Endothelial cell (in vitro differentiated cells): ENCODE data around the gene ZDHHC13. TPM values are rescaled to one million over a fixed set of nuclear protein-coding genes. Genes with fewer than 3 reads are reported as not detected.

Experiments used
- DNase-seq: peaks from one replicate; pipeline ENCODE4 v3.0.0; 2021; ENCODE audit warnings: low spot score
- H3K27ac Mint-ChIP-seq: one replicate; pipeline ENCODE4 v1.8.0; 2021; ENCODE audit warnings: mixed read lengths, inconsistent platforms; ENCODE audit not compliant: unreplicated experiment
- H3K27me3 Mint-ChIP-seq: one replicate; pipeline ENCODE4 v1.8.0; 2021; ENCODE audit warnings: mild to moderate bottlenecking, moderate library complexity, mixed read lengths, inconsistent platforms; ENCODE audit not compliant: unreplicated experiment
- H3K36me3 Mint-ChIP-seq: one replicate; pipeline ENCODE4 v1.8.0; 2021; ENCODE audit warnings: mild to moderate bottlenecking, low read depth, mixed read lengths, inconsistent platforms; ENCODE audit not compliant: unreplicated experiment
- H3K4me1 Mint-ChIP-seq: one replicate; pipeline ENCODE4 v1.8.0; 2021; ENCODE audit warnings: mild to moderate bottlenecking, mixed read lengths, inconsistent platforms; ENCODE audit not compliant: unreplicated experiment
- H3K4me3 Mint-ChIP-seq: one replicate; pipeline ENCODE4 v1.8.0; 2021; ENCODE audit warnings: mild to moderate bottlenecking, mixed read lengths, inconsistent platforms; ENCODE audit not compliant: unreplicated experiment
- H3K9me3 Mint-ChIP-seq: one replicate; pipeline ENCODE4 v1.8.0; 2021; ENCODE audit warnings: mixed read lengths, inconsistent platforms; ENCODE audit not compliant: unreplicated experiment
- total RNA-seq: library from RNA; stranded (reverse); fragmentation: NEBNext Ultra II Directional; extraction: Animal tissue kit (Norgen Biotek cat#: 25700); gene quantifications from one replicate; pipeline ENCODE4 v1.2.1, GENCODE V29; 2021; ENCODE audit not compliant: unreplicated experiment
- TF ChIP-seq, protein P1 (sequence below): fragments of 200-600 bp; sonication (generic); IDR thresholded peaks from one replicate; pipeline ENCODE4 v1.5.0; 2021; ENCODE audit warnings: antibody characterized with exemption; ENCODE audit not compliant: unreplicated experiment

Gene ZDHHC13
- total RNA-seq, 1 donor from 2014 or later, result 18.2 TPM

DNA sequence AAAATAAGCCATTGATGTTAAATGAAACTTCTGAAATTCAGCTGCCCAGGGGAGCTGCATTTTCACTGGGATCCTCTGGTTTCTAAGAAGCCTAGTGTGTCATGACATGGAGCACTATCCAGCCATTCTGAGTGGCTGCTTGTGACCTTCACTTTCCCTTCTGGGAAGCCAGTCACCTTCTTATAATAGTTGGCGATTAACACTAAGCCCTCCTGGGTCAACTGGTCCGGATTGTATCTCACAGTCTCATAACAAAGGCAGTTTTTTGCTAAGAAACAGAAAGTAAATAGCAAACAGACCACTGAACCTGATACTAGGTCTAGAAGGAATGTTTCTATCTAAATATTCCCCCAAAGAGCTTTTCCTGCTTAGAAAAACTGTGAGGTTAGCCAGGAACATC is 76.9 kb downstream of the ZDHHC13 start:
- peaks cover 5% of the 10 kb centered on the region for H3K4me1 Mint-ChIP-seq
- H3K9me3 Mint-ChIP-seq, result no peaks in the 10 kb centered on the region
- H3K27me3 Mint-ChIP-seq, result peaks cover 2% of the 10 kb centered on the region
- no peak overlapping the region for H3K27ac Mint-ChIP-seq
- no peak for DNase-seq
- H3K36me3 Mint-ChIP-seq, result no peaks in the 10 kb centered on the region
- TF ChIP-seq, protein P1, sequence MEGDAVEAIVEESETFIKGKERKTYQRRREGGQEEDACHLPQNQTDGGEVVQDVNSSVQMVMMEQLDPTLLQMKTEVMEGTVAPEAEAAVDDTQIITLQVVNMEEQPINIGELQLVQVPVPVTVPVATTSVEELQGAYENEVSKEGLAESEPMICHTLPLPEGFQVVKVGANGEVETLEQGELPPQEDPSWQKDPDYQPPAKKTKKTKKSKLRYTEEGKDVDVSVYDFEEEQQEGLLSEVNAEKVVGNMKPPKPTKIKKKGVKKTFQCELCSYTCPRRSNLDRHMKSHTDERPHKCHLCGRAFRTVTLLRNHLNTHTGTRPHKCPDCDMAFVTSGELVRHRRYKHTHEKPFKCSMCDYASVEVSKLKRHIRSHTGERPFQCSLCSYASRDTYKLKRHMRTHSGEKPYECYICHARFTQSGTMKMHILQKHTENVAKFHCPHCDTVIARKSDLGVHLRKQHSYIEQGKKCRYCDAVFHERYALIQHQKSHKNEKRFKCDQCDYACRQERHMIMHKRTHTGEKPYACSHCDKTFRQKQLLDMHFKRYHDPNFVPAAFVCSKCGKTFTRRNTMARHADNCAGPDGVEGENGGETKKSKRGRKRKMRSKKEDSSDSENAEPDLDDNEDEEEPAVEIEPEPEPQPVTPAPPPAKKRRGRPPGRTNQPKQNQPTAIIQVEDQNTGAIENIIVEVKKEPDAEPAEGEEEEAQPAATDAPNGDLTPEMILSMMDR, result no peak
- H3K4me3 Mint-ChIP-seq, result no peak overlapping the region

DNA sequence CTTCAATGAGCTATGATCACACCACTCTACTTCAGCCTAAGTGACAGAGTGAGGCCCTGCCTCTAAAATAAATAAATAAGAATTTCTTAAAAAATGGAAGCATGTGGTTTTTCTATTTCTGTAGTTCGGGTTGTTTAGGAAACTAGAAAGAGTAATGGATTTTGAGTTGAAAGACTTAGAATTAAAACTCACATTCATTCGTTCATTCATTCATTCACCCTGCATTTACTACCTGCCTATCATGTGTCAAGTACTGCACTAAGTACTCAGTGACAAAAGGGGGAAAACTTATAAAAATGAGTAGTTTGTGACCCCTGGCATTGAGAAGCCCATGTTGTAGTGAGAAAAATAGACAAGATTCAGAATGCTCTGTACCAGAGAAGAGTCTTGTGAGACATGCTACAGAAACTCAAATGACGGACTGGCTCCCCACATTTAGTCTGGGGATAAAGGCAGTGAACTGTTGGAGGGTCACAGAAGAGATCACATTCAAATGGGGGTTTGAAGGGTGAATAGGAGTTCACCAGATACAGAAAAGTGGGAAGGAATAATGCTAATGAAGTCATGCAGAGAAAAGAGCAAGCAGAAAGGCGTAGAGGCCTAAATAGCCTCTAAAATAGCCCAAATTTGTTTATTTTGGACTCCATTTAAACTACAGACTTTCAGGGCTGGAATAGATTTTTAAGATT is 77.8 kb downstream of the ZDHHC13 start:
- H3K36me3 Mint-ChIP-seq, result no peaks in the 10 kb centered on the region
- H3K27me3 Mint-ChIP-seq, result peaks cover 2% of the 10 kb centered on the region
- no peaks in the 10 kb centered on the region for H3K9me3 Mint-ChIP-seq

DNA sequence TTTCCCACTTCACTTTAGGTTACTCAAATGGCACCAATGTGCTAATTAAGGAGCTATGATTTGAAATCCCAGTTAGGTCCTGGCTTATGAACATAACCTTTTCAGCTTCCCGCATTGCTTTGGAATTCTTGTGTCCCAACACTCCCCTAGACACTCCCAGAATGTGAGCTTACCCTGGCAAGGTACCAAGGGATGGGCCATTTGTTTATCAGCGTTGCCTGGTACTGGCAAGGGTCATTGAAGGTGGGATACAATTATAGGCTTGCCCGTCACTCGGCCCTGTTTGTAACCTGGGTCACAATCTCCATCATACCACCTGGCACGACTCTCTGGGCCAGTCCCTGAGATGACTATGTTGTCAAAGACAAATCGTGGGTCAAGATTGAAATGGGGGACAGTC is 79.5 kb downstream of the ZDHHC13 start:
- H3K9me3 Mint-ChIP-seq, result no peaks in the 10 kb centered on the region
- no peak overlapping the region for H3K27ac Mint-ChIP-seq
- no peak for DNase-seq
- peaks cover 10% of the 10 kb centered on the region for H3K4me1 Mint-ChIP-seq
- no peaks in the 10 kb centered on the region for H3K36me3 Mint-ChIP-seq
- peaks cover 2% of the 10 kb centered on the region for H3K27me3 Mint-ChIP-seq
- TF ChIP-seq, protein P1, result no peak
- H3K4me3 Mint-ChIP-seq, result no peak overlapping the region

More for the DNA sequence above, 77.8 kb downstream of the ZDHHC13 start:
- TF ChIP-seq, protein P1, result no peak
- Mint-ChIP-seq H3K27ac (no peak overlapping the region), H3K4me1 (peaks cover 11% of the 10 kb centered on the region), H3K4me3 (no peak overlapping the region)
- no peak for DNase-seq

DNA sequence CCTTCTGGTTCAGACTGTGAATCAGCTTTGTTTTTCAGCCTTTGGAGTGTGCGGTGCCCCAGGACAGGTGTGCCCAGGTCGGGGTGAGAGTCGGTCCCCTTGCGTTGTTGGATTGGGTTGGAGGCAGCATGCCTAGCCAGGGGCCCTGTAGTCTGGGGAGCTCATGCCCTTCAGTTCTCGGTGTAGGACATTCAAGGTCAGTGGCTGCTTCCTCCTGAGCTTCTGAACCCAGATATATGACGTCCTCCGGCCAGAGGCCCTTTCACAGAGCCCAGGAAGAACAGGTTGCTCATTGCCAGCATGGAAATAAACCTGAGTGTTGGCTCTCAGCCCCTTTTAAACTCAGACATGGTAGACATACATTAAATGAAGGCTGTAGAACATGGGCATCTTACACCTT is 82.1 kb downstream of the ZDHHC13 start:
- no peak overlapping the region for H3K4me3 Mint-ChIP-seq
- H3K27me3 Mint-ChIP-seq, result no peaks in the 10 kb centered on the region
- H3K27ac Mint-ChIP-seq, result no peak overlapping the region
- no peak for DNase-seq
- peaks cover 10% of the 10 kb centered on the region for H3K4me1 Mint-ChIP-seq
- TF ChIP-seq, protein P1, result no peak
- H3K9me3 Mint-ChIP-seq, result no peaks in the 10 kb centered on the region
- no peaks in the 10 kb centered on the region for H3K36me3 Mint-ChIP-seq

DNA sequence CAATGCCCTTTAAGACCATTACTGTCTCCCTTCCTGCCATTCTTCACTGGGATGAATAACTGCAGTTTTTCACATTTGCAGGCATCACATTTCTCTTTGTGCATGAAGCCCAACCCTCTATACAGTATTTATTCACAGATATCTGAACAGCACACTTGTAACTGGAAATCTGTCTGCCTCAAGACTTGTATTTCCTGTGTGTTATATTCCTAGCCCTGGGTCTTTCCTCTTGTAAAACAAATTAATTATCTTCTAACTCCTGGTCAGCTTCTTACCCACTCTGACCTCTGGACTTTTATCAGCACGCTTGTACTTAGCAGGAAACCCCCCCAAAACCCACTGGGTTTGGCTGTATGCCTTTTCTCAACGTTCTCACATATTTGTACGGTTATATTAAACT is 82.8 kb downstream of the ZDHHC13 start:
- Mint-ChIP-seq H3K4me3 (no peak overlapping the region), H3K27me3 (no peaks in the 10 kb centered on the region), H3K27ac (no peak overlapping the region), H3K4me1 (peaks cover 10% of the 10 kb centered on the region), H3K9me3 (no peaks in the 10 kb centered on the region), H3K36me3 (no peaks in the 10 kb centered on the region)
- TF ChIP-seq, protein P1, result no peak
- DNase-seq, result no peak
